CD4-positive, alpha-beta T cell treated with Interleukin-12 subunit alpha and Interleukin-12 subunit beta, for 1 hour (primary cell): Measurements from ENCODE around the gene UGT1A8.
"Not testable (repeated sequence)": the region's sequence is repeated elsewhere in the genome, so short reads cannot be mapped to it uniquely, and the experiment has no call there.

ENCODE experiments used
- DNase-seq: peaks from one replicate; pipeline ENCODE4 v3.0.0-alpha.2; 2020

The UGT1A8 gene

DNA sequence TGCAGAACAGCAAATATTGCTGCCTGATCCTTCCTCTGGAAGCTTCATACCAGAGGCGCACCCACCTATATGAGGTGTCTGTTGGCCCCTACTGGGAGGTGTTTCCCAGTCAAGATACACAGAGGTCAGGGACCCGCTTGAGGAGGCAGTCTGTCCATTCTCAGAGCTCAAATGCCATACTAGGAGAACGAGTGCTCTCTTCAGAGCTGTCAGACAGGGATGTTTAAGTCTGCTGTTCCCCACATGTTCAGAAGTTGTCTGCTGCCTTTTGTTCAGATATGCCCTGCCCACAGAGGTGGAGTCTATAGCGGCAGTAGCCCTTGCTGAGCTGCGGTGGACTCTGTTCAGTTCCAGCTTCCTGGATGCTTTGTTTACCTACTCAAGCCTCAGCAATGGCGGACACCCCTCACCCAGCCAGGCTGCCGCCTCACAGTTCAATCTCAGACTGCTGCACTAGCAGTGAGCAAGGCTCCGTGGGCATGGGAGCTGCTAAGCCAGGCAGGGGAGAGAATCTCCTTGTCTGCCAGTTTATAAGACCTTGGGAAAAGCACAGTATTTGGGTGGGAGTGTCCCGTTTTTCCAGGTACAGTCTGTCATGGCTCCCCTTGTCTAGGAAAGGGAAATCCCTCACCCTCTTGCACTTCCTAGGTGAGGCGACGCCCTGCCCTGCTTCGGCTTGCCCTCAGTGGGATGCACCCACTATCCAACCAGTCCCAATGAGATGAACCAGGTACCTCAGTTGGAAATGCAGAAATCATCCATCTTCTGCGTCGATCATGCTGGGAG is 119.6 kb downstream of the UGT1A8 start:
- DNase-seq: not testable (repeated sequence)

DNA sequence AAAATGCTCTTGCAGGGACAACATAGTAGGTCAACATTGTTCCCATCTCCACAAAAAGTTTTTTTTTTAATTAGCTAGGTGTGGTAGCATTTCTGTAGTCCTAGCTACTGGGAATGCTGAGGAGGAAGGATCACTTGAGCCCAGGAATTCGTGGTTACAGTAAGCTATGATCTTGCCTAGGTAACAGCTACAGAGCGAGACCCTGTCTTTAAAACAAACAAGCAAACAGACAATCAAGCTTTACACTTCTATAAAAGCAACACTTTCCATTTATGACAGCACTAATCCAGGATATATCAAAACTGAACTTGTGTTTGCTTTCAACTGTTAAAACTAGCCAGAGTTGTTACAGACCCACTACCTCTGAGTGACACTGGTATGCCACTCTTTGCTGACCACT is 123.4 kb downstream of the UGT1A8 start:
- DNase-seq: no peak

DNA sequence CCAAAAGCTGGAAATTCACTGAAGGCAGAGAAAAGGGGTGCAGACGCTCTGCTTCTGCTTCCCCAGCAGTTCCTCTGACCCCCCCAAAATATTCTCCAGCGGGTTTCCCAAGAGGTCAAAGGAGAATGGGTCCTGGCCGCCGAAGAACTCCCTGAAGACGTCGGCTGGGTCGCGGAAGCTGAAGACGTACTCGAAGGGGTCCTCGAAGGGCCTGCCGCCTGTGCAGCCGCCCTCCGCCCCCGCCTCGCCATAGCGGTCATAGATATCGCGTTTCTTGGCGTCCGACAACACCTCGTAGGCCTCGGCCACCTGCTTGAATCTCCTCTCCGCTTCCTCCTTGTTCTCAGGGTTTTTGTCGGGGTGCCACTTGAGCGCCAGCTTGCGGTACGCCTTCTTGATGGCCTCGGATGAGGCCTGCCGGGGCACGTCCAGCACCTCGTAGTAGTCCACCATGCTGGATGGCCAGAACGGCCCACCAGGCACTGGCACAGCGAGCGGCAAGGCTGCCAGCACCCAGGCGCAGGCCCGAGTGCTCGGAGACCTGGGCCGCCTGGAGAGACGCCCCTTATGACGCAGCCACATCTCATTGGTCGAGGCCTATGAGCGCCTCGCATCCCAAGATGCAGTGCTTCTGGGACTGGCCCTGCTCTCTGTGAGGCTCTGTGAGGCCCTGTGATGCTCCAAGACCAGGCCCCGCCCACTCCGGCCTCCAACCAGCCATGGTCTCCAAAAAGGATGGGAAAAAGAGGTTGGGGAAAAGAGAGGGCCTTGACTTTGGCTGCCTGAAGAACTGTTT is 126.2 kb downstream of the UGT1A8 start:
- DNase-seq: no peak

DNA sequence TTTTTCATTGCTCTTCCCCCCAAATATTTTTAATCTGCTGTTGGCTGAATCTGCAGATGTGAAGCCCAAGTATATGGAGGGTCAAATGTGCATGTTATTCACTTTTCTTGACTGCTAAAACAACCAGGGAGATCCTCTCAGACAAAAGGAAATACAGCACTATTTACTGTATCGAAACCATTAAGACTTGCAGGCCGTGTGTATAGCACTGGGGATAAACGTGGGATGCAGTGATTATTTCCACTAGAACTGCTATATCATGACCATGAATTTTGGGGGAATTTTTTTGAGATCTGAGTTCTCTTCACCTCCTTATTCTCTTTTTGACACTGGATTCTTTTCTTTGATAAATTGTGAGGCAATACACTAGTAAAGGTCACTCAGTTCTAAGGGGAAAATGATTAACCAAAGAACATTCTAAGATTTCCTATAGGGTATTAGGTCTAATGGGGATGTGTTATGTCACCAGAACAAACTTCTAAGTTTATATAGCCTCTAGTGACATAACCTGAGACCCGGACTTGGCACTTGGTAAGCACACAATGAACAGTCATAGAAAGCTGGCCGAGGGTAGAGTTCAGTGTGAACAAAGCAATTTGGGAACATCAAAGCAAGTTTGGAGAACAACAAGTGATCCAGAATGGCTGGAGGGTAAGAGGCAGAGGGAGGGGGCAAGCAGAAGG is 127.8 kb downstream of the UGT1A8 start:
- no peak for DNase-seq

DNA sequence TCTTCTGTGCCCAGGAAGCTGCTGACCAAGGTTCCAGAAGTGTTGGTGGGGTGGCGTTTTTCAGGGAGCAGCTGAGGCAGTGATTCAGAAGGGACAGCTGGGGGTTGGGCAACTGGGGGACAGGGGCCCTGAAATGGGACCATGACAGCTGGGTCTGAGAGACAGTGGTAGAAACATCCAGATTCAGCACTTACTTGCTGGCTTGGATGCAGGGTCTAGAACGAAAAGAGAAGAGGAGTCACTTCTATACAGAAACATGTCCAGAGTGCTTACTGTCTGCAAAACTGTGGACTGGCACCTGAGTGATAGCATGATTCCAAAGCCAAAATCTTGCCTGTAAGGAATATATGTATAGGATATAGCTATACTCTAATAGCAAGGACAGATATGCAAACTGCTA is 128.4 kb downstream of the UGT1A8 start:
- DNase-seq: not testable (repeated sequence)

DNA sequence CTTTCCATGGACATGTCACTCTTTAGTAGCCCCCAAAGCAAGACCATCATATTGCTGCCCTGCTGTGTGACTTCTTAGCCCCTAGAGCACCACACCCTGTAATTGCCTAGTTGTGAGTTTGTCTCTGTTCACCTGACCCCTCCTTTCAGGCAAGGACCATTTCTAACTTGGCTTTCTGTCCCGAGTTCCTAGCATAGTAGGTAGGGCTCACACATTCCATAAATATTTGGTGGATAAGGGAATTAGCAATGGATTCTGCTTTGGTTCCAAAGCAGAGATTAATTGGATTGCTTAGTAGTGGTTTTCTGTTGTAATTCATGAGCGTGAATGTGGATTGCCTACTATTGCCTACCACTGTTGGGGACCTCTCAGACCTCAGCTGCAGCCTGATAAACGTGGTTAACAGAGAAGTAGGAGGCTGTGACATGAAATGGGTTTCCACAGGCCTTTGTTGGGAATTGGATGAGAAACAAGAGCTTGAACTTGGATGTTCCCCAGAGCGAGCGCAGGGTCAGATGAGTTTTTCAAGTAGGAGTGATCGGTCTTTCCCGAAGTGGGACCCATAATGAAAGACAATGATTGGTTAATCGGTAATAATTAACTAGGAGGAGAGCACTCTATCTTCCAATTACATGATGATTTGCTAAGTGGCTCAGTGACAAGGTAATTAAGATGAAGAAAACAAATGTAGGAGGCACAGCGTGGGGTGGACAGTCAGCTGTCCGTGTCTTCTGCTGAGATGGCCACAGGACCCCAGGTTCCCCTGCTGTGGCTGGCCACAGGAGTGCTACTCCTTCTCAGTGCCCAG is 129.2 kb downstream of the UGT1A8 start:
- no peak for DNase-seq

DNA sequence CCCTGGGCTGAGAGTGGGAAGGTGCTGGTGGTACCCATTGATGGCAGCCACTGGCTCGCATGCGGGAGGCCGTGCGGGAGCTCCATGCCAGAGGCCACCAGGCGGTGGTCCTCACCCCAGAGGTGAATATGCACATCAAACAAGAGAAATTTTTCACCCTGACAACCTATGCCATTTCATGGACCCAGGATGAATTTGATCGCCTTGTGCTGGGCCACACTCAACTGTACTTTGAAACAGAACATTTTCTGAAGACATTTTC is 129.8 kb downstream of the UGT1A8 start:
- DNase-seq: no peak

DNA sequence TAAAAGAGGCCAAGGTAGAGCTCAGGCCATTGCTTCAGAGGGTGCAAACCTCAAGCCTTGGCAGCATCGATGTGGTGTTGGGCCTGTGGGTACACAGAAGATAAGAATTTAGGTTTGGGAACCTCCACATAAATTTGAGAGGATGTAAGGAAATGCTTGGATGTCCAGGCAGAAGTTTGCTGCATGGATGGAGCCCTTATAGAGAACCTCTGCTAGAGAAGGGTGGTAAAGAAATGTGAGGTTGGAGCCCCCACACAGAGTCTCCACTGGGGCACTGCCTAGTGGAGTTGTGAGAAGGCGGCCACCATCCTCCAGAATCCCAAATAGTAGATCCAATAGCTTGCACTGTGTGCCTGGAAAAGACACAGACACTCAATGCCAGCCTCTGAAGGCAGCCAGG is 133.3 kb downstream of the UGT1A8 start:
- not testable (repeated sequence) for DNase-seq

DNA sequence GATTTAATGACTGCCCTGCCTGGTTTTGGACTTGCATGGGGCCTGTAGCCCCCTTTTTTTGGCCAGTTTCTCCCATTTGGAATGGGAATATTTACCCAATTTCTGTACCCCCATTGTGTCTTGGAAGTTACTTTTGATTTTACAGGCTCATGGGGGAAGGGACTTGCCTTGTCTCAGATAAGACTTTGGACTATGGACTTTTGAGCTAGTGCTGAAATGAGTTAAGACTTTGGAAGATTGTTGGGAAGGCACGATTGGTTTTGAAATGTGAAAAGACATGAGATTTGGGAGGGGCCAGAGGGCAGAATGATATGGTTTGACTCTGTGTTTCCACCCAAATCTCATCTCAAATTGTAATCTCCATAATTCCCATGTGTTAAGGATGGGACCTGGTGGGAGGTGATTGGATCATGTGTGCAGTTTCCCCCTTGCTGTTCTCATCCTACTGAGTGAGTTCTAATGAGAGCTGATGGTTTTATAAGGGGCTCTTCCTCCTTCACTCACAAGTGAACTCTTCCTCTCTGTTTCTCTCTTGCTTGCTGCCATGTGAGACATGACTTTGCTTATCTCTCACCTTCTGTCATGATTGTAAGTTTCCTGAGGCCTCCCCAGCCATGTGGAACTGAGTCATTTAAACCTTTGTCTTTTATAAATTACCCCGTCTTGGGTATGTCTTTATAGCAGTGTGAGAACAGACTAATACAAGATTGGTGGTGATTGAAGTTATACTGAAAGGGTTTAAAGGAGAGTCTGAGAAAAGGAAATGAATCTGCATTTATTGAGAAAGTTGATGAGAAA is 134.0 kb downstream of the UGT1A8 start:
- DNase-seq: not testable (repeated sequence)

DNA sequence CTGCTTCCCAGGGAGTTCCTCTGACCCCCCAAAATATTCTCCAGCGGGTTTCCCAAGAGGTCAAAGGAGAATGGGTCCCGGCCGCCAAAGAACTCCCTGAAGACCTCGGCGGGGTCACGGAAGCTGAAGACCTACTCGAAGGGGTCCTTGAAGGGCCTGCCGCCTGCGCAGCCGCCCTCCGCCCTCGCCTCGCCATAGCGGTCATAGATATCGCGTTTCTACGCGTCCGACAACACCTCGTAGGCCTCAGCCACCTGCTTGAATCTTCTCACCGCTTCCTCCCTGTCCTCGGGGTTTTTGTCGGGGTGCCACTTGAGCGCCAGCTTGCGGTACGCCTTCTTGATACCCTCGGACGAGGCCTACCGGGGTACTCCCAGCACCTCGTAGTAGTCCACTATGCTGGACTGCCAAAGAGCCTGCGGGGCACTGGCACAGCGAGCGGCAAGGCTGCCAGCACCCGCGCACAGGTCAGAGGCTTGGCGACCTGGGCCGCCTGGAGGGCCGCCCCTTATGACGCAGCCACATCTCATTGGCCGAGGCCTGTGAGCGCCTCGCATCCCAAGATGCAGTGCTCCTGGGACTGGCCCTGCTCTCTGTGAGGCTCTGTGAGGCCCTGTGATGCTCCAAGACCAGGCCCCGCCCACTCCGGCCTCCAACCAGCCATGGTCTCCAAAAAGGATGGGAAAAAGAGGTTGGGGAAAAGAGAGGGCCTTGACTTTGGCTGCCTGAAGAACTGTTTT is 137.6 kb downstream of the UGT1A8 start:
- no peak for DNase-seq

DNA sequence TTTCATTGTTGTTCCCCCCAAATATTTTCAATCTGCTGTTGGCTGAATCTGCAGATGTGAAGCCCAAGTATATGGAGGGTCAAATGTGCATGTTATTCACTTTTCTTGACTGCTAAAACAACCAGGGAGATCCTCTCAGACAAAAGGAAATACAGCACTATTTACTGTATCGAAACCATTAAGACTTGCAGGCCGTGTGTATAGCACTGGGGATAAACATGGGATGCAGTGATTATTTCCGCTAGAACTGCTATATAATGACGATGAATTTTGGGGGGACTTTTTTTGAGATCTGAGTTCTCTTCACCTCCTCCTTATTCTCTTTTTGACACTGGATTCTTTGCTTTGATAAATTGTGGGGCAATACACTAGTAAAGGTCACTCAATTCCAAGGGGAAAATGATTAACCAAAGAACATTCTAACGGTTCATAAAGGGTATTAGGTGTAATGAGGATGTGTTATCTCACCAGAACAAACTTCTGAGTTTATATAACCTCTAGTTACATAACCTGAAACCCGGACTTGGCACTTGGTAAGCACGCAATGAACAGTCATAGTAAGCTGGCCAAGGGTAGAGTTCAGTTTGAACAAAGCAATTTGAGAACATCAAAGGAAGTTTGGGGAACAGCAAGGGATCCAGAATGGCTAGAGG is 139.1 kb downstream of the UGT1A8 start:
- no peak for DNase-seq

DNA sequence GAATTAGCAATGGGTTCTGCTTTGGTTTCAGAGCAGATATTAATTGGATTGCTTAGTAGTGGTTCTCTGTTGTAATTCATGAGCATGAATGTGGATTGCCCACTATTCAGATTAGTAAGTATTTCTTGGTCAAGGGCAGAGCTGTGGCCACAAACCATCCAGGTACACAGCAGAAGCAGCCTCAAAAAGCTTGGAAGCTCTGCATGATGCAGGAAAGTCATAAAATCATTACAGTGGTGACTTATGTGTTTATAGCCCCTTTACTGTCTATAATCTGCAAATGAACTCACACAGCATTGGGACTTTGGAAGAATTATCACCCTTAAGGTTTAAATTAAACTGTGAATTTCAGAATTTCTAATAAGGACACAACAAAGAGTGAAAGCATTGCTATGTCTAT is 140.7 kb downstream of the UGT1A8 start:
- no peak for DNase-seq

DNA sequence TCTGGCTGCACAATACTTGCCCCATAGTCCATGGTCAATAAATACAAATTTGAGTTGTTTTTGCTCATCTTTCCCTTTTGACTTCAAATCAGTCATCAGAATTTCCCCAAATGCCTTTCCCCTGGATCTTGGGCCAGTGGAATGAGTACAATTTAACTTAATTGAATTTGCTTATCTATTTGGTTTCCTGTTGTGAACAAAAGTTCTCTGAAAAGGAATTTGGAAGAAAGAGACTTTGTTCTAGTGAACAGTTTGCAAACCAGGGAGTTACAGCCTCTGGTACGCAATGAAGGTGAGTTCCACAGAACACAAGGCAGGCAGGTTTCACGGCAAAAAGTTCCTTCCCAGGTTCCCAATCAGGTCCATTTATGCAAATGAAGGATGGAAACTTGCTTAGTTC is 141.4 kb downstream of the UGT1A8 start:
- no peak for DNase-seq

DNA sequence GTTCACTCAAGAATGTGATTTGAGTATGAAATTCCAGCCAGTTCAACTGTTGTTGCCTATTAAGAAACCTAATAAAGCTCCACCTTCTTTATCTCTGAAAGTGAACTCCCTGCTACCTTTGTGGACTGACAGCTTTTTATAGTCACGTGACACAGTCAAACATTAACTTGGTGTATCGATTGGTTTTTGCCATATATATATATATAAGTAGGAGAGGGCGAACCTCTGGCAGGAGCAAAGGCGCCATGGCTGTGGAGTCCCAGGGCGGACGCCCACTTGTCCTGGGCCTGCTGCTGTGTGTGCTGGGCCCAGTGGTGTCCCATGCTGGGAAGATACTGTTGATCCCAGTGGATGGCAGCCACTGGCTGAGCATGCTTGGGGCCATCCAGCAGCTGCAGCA is 142.6 kb downstream of the UGT1A8 start, which contains the start of gene UGT1A1:
Gene UGT1A1, plus strand, starts transcription at position 228 of the 400 bp plus-strand sequence. Its CDS starts 18 bp downstream, at position 246.
- DNase-seq: no peak

DNA sequence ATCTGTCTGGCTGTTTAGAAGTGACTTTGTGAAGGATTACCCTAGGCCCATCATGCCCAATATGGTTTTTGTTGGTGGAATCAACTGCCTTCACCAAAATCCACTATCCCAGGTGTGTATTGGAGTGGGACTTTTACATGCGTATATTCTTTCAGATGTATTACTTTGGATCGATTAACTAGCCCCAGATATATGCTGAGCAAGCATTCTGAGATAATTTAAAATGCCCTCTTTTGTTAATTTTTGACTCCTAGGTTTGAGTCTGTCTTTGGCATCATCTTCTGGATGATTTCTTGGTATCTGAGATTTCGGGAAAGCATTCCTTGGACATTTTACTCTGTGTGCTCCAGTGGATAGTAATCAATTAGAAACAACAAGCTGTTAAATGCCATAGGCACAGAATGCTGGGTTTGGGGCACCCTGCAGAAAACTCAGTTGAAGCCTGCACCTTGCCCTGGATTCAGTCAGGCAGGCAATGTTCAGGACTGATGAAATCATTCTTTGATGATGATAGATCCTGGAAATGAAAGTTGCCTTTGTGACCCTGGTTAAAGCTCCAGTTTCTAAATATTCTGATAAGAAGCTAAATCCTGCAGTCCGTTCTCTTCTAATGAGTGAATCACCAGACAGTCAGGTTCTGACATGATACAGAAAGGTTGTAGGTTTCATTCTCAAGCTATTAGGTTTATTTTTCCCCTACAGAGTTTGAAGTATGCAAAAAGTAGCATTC is 143.8 kb downstream of the UGT1A8 start:
- no peak for DNase-seq

DNA sequence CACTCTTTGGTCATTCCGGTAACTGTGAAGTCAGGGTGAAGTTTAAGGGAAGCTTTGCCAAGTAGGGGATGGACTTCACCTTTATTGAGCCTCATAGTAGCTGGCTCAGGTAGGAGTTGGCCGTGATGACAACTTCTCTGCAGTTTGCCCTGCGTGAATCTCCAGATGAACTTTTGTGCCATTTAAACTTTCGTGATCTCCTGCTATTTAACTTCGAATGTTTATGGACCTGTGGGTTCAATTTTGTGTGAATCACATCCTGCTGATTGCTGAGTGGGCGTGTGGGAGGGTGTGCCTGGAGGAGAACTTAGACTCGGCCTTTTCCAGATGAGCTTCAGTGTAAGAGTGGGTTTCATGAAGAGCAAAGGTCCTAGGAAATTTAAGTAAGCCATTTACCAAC is 146.8 kb downstream of the UGT1A8 start:
- DNase-seq: no peak

DNA sequence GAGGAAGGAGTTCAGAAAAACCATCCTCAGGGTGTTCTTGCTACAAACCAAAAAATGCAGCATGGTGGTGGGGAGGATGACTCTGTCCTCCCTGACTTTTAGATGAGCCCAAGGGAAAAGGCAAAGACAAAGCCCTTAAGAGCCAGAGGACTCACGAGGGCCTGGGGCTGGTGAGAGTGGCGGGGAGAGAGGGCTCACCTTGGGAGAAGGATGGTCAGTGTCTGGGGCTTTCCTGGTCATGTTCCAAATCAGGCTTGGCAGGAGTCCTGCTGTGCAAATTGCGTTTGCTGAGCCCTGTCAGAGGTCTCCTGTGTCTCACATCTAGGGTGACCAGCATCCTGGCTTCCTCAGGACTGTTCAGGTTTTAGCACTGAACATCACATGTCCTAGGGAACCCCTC is 147.3 kb downstream of the UGT1A8 start:
- no peak for DNase-seq

DNA sequence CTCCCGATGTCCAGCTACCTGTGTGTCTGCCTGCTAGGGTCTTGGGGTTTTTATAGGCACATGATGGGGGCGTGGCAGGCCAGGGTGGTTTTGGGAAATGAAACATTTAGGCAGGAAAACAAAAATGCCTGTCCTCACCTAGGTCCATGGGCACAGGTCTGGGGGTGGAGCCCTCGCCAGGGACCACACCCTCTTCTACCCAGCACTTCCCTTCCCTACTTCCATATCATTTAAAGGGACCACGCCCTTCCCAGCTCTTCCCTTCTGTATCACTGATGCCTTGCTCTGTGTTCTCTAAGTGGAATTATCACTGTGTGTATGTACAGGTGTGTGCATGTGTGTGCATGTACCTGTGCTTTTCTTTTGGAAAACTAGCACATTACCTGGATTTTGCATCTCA is 149.0 kb downstream of the UGT1A8 start:
- DNase-seq: no peak

DNA sequence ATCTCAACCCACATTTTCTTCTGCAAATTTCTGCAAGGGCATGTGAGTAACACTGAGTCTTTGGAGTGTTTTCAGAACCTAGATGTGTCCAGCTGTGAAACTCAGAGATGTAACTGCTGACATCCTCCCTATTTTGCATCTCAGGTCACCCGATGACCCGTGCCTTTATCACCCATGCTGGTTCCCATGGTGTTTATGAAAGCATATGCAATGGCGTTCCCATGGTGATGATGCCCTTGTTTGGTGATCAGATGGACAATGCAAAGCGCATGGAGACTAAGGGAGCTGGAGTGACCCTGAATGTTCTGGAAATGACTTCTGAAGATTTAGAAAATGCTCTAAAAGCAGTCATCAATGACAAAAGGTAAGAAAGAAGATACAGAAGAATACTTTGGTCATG is 150.6 kb downstream of the UGT1A8 start:
- no peak for DNase-seq

DNA sequence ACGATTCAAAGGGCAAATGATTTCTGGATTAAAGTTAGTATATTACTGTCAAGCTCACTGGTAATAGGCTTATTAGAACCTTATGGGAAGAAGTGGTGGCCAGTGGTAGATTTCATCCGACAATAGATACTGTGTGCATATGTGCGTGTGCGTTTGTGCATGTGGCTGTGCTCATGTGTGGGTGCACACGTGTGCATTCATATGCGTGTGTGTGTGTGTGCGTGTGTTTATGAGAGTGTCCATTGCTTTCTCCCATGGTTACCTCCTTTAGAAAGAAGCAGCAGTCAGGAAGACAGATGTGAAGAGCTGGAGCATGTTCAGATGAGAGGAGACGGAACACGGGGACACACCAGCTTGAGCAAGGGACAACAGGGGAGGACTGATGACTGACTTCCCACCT is 151.8 kb downstream of the UGT1A8 start:
- no peak for DNase-seq
